Activated naive CD8-positive, alpha-beta T cell treated with anti-CD3 and anti-CD28 coated beads, Interleukin-2, amount 50 U/mL, for 24 hours (primary cell): ENCODE measurements around the gene ARHGAP44.

Experiments used
- ATAC-seq: fragments of 150-1000 bp; cut with Tn5 transposase; one replicate; pipeline ENCODE4 v1.10.0; 2021
- DNase-seq: peaks from one replicate; pipeline ENCODE4 v3.0.0; 2021
- H3K27ac Mint-ChIP-seq: one replicate; pipeline ENCODE4 v1.8.0; 2021; ENCODE audit warnings: mild to moderate bottlenecking, mixed read lengths
- H3K27me3 Mint-ChIP-seq: one replicate; pipeline ENCODE4 v1.8.0; 2021; ENCODE audit warnings: mixed read lengths
- H3K36me3 Mint-ChIP-seq: one replicate; pipeline ENCODE4 v1.8.0; 2021; ENCODE audit warnings: low read depth, mixed read lengths
- H3K4me1 Mint-ChIP-seq: one replicate; pipeline ENCODE4 v1.8.0; 2021; ENCODE audit warnings: mixed read lengths
- H3K4me3 Mint-ChIP-seq: one replicate; pipeline ENCODE4 v1.8.0; 2021; ENCODE audit warnings: mild to moderate bottlenecking, moderate library complexity, mixed read lengths
- H3K9me3 Mint-ChIP-seq: one replicate; pipeline ENCODE4 v1.8.0; 2021; ENCODE audit warnings: mixed read lengths

The ARHGAP44 gene

DNA sequence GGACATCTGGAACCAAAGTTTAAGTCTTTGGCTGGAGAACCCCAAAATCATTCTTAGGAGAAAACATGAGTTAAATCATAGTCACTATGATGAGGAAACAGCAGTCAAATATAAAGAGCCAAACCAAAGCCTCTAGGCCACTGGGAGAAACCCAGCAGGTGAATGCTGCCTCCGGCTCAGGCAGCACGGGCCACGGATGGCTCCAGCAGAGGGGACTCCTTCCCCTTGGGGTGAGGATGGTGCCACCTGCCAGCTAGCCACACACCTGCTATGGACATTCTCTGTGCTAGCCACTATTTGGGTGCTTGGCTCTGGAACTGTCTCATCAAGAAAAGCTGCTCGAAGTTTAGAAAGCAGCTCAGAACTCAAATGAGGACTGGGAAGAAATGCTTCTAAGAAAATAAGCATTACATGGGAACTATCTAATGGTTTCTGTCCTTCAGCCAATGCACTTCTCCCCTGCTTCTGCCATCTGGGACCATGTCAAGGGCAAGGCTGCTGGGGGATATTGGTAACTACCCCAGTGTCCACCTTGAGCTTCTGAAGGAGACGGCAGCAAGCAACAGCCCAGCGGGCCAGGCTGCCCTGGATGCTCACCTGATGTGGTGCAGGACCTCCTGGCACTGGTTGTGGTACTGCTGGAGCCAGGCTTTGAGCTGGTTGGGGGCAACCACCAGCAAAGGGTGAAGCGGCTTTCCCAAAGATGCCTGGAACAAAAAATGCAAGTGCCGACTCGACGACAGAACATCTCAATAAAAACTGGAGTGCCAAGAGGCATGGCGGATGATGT is 206.0 kb downstream of the ARHGAP44 start:
- DNase-seq (no peak), ATAC-seq (no peak)
- Mint-ChIP-seq H3K27me3 (no peaks in the 10 kb centered on the region), H3K9me3 (no peaks in the 10 kb centered on the region), H3K4me1 (no peaks in the 10 kb centered on the region), H3K27ac (no peak overlapping the region), H3K36me3 (peaks cover 50% of the 10 kb centered on the region), H3K4me3 (no peak overlapping the region)

DNA sequence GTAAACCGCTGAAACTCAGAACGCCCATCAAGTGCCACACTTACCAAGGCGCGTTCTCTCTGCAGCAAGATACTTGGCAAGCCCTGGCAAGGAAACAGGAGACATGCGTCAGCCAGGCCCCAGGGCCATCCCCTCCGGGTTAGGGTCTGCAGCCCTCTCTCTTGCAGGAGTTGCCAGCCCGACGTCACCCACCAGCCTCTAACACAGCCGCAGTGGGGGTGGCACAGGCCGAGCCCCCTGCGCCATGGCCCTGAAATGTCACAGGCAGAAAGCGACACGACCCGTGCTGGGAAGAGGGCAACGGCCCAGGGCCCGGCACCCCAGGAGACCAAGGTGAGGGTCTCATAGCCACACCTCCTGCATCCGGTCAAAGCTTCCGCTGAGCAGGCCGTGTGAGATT is 206.6 kb downstream of the ARHGAP44 start:
- no peaks in the 10 kb centered on the region for H3K4me1 Mint-ChIP-seq
- DNase-seq, result no peak
- H3K4me3 Mint-ChIP-seq, result no peak overlapping the region
- no peak for ATAC-seq
- H3K27me3 Mint-ChIP-seq, result no peaks in the 10 kb centered on the region
- peaks cover 51% of the 10 kb centered on the region for H3K36me3 Mint-ChIP-seq
- H3K27ac Mint-ChIP-seq, result no peak overlapping the region
- no peaks in the 10 kb centered on the region for H3K9me3 Mint-ChIP-seq

DNA sequence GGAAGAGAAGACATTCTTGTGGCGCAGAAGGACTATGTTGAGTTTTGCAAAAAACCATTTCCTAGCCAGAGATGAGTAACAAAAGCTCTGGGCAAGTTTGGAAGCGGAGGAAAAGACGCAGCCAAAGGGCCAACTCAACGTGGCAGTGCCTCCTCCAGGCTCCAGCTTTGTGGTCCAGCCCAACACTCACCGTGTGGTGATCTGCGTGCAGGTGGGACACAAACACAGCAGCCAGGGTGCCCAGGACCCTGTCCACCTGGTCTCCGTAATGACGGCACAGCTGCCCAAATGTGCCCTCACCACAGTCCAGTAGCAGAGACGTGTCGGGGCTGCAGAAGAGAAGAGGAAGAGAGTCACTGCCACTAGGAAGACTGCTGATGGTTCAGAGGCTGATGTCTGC is 207.1 kb downstream of the ARHGAP44 start:
- Mint-ChIP-seq H3K9me3 (no peaks in the 10 kb centered on the region), H3K36me3 (peaks cover 49% of the 10 kb centered on the region), H3K4me3 (no peak overlapping the region), H3K27me3 (no peaks in the 10 kb centered on the region), H3K27ac (no peak overlapping the region), H3K4me1 (no peaks in the 10 kb centered on the region)
- ATAC-seq (no peak), DNase-seq (no peak)

GRCh38 chr17:12996941-12997340 is 207.6 kb downstream of the ARHGAP44 start:
- no peak overlapping the region for H3K27ac Mint-ChIP-seq
- H3K36me3 Mint-ChIP-seq, result peaks cover 43% of the 10 kb centered on the region
- ATAC-seq, result no peak
- DNase-seq, result no peak
- H3K4me3 Mint-ChIP-seq, result no peak overlapping the region
- H3K4me1 Mint-ChIP-seq, result no peaks in the 10 kb centered on the region
- H3K27me3 Mint-ChIP-seq, result no peaks in the 10 kb centered on the region
- H3K9me3 Mint-ChIP-seq, result no peaks in the 10 kb centered on the region

GRCh38 chr17:12998461-12998860 is 209.2 kb downstream of the ARHGAP44 start:
- Mint-ChIP-seq H3K4me3 (no peak overlapping the region), H3K27ac (no peak overlapping the region), H3K4me1 (no peaks in the 10 kb centered on the region), H3K27me3 (no peaks in the 10 kb centered on the region), H3K36me3 (peaks cover 41% of the 10 kb centered on the region), H3K9me3 (no peaks in the 10 kb centered on the region)
- ATAC-seq, result no peak
- no peak for DNase-seq

- Mint-ChIP-seq H3K9me3 (no peaks in the 10 kb centered on the region), H3K4me1 (no peaks in the 10 kb centered on the region), H3K27me3 (no peaks in the 10 kb centered on the region), H3K4me3 (no peak overlapping the region), H3K36me3 (peaks cover 39% of the 10 kb centered on the region), H3K27ac (no peak overlapping the region)
- DNase-seq (no peak), ATAC-seq (no peak)
Measured at GRCh38 chr17:12998874-12999273, 209.6 kb downstream of the ARHGAP44 start.

- H3K27me3 Mint-ChIP-seq, result no peaks in the 10 kb centered on the region
- ATAC-seq, result no peak
- H3K36me3 Mint-ChIP-seq, result peaks cover 40% of the 10 kb centered on the region
- H3K27ac Mint-ChIP-seq, result no peak overlapping the region
- no peaks in the 10 kb centered on the region for H3K4me1 Mint-ChIP-seq
- no peak for DNase-seq
- H3K9me3 Mint-ChIP-seq, result no peaks in the 10 kb centered on the region
- no peak overlapping the region for H3K4me3 Mint-ChIP-seq
Measured at GRCh38 chr17:13000561-13000960, 211.3 kb downstream of the ARHGAP44 start.

GRCh38 chr17:13001991-13002615 is 212.8 kb downstream of the ARHGAP44 start:
- no peaks in the 10 kb centered on the region for H3K9me3 Mint-ChIP-seq
- ATAC-seq (no peak), DNase-seq (no peak)
- H3K27me3 Mint-ChIP-seq, result no peaks in the 10 kb centered on the region
- no peak overlapping the region for H3K27ac Mint-ChIP-seq
- peaks cover 36% of the 10 kb centered on the region for H3K36me3 Mint-ChIP-seq
- no peak overlapping the region for H3K4me3 Mint-ChIP-seq
- H3K4me1 Mint-ChIP-seq, result no peaks in the 10 kb centered on the region

DNA sequence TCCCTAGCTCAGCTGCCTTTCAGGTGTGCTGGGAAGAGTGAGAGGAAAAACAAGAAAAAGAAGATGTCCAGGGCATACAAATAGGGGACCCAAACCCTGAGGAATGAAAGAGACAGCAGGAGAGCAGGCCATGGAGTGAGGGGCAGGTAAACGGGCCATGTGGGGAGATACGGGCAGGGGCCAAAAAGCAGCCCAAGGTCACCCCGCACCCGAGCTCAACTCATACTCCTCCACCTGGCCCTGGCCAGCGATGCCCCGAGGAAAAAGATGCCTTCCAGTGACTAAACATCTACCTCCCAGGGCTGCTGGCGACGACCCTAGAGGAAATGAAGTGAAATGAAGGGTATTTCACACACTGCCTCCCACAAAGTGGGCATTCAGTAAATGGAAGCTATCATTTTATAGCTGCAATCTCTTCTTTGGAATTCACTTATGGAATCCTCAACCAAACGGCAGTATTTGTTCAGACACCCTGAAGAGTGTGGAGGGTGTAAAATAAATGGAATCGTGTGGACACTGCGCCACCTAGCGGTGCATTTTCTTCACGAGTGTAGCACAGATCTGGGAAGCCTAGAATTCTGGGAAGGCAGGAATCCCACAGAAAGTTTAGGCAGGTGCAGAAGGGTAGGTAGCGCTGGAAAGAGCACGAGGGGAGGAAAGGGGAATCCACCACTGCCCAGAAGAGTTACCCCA is 213.6 kb downstream of the ARHGAP44 start:
- Mint-ChIP-seq H3K4me1 (no peaks in the 10 kb centered on the region), H3K27ac (no peak overlapping the region), H3K4me3 (no peak overlapping the region), H3K9me3 (no peaks in the 10 kb centered on the region), H3K27me3 (no peaks in the 10 kb centered on the region), H3K36me3 (peaks cover 34% of the 10 kb centered on the region)
- DNase-seq (peak; percentile 57), ATAC-seq (peak; percentile 41)

DNA sequence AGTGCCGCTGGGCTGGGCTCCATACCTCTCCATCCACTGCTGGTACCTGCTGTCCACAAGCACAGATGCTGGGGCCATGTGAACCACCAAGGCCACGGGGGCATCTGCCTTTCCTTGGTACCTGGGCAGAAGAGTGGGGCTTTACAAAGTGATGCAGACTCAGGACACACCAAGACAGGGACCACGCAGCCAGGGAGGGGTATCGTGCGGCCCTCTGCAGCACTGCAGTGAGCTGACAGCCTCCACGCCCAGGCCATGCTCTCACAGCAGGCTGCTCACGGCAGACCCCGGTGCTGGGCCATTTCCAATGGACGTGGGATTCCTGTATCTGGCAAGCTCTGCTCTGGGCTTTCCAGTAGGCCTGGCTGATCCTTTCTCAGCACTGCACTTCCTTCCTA is 214.2 kb downstream of the ARHGAP44 start:
- Mint-ChIP-seq H3K9me3 (no peaks in the 10 kb centered on the region), H3K4me3 (no peak overlapping the region), H3K36me3 (peaks cover 33% of the 10 kb centered on the region), H3K4me1 (no peaks in the 10 kb centered on the region), H3K27ac (no peak overlapping the region), H3K27me3 (no peaks in the 10 kb centered on the region)
- DNase-seq (no peak), ATAC-seq (peak; percentile 41)

DNA sequence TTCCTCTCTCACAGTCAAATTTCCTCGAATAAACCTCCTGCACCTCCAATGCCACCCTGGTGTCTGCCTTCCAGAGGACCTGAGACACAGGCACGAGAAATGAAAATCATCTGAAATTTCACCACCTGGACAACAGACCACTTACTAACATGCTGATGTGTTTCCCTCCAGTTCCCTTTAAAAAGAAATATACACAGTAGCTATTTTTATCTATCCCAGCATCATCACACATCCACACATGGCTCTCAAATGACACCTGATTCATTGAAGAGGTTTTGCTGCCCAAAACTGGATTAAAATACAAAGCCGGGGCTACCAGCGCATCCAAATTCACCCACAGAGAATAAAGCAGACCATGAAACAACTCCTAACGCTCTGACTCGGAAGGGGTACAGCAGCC is 214.6 kb downstream of the ARHGAP44 start:
- H3K36me3 Mint-ChIP-seq, result peaks cover 35% of the 10 kb centered on the region
- ATAC-seq (no peak), DNase-seq (no peak)
- no peak overlapping the region for H3K27ac Mint-ChIP-seq
- no peaks in the 10 kb centered on the region for H3K27me3 Mint-ChIP-seq
- H3K4me1 Mint-ChIP-seq, result no peaks in the 10 kb centered on the region
- no peaks in the 10 kb centered on the region for H3K9me3 Mint-ChIP-seq
- H3K4me3 Mint-ChIP-seq, result no peak overlapping the region

DNA sequence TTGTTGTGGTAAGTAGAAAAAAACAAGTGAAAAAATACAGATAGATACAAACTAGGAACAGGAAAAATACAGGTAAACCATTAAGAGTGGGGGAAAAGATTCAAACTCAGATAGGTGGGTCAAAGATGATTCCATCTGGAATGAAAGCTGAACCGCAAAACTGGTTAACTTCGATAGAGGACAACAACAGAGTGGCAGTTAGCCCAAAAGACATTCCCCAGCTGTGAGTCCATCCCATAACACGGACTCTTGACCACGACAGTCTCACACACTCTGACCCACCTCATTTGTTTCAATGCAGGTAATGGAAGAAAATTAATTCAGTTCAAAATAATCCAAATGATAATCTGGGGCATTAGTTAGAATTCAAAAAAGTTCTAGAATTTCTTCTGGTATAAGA is 215.0 kb downstream of the ARHGAP44 start:
- DNase-seq (no peak), ATAC-seq (no peak)
- H3K9me3 Mint-ChIP-seq, result no peaks in the 10 kb centered on the region
- H3K27me3 Mint-ChIP-seq, result no peaks in the 10 kb centered on the region
- H3K4me3 Mint-ChIP-seq, result no peak overlapping the region
- peaks cover 37% of the 10 kb centered on the region for H3K36me3 Mint-ChIP-seq
- no peaks in the 10 kb centered on the region for H3K4me1 Mint-ChIP-seq
- no peak overlapping the region for H3K27ac Mint-ChIP-seq

DNA sequence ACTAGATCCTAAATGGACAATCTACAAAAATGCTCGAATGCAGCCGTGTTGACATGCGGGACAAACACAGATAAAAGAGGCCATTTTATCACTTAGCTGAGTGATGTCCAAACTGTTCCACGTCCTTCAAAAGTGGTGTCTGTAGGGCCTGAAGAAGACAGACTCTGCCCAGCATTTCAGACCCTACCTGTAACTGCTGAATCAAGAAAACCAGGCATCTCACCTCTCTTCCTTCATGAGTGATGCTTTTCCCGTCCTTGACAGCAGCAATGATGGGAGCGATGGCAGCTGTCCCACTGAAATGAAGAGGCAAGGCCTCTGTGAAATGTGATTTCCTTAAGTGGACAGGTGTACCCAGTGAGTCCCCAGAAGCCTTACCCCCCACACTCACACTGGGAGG is 216.2 kb downstream of the ARHGAP44 start:
- Mint-ChIP-seq H3K4me3 (no peak overlapping the region), H3K27me3 (no peaks in the 10 kb centered on the region), H3K4me1 (no peaks in the 10 kb centered on the region), H3K36me3 (peaks cover 42% of the 10 kb centered on the region), H3K9me3 (no peaks in the 10 kb centered on the region), H3K27ac (no peak overlapping the region)
- no peak for DNase-seq
- ATAC-seq, result no peak

DNA sequence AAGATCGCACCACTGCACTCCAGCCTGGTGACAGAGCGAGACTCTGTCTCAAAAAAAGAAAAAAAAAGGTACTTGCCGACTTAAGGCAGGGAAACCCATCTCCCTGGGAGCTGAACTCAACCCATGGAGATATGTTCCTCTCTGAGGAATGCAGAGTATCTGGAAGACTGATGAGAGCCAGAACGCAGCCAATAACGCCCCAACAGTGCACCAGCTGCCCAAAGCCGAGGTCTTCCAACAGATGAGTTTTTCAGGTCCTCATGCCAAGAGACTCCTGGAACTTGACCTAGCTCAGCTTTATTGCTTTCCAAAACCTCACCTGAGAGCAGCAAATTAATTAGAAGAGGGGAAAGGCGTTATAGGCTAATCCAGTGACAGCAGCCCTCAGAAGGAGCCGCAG is 219.2 kb downstream of the ARHGAP44 start:
- H3K36me3 Mint-ChIP-seq, result peaks cover 59% of the 10 kb centered on the region
- H3K27me3 Mint-ChIP-seq, result no peaks in the 10 kb centered on the region
- DNase-seq (no peak), ATAC-seq (no peak)
- H3K27ac Mint-ChIP-seq, result no peak overlapping the region
- no peak overlapping the region for H3K4me3 Mint-ChIP-seq
- no peaks in the 10 kb centered on the region for H3K4me1 Mint-ChIP-seq
- no peaks in the 10 kb centered on the region for H3K9me3 Mint-ChIP-seq

GRCh38 chr17:13010959-13011358 is 221.7 kb downstream of the ARHGAP44 start:
- Mint-ChIP-seq H3K4me3 (no peak overlapping the region), H3K27me3 (no peaks in the 10 kb centered on the region), H3K9me3 (no peaks in the 10 kb centered on the region), H3K27ac (no peak overlapping the region), H3K36me3 (peaks cover 66% of the 10 kb centered on the region), H3K4me1 (peaks cover 14% of the 10 kb centered on the region)
- DNase-seq (no peak), ATAC-seq (no peak)
